Breast epithelium (tissue), 3 donors: ENCODE data around the gene NUP205.

Experiments used
- CTCF ChIP-seq, 3 donors: fragments of 450-650 bp; IDR thresholded peaks; one replicate each; pipeline ENCODE4 v1.5.1; 2016 to 2017; ENCODE audit warnings: antibody characterized with exemption in 3 of 3, mild to moderate bottlenecking in 3 of 3, moderate library complexity in 3 of 3
- POLR2A ChIP-seq: fragments of 450-650 bp; IDR thresholded peaks from one replicate; pipeline ENCODE4 v1.6.1; 2016; ENCODE audit warnings: antibody characterized with exemption, mild to moderate bottlenecking, moderate library complexity

- TF ChIP-seq CTCF (IDR thresholded peaks at IDR 0.05) (no peak), POLR2A (no peak)
Measured at GRCh38 chr7:135558881-135559280, 1.2 kb downstream of the NUP205 start.
